GM13977 (cell line): ENCODE data around the gene CCDC83.
A peak's percentile ranks its signal among the peaks of the same experiment; 100 is the strongest.

Experiments used
- DNase-seq: peaks from one replicate; pipeline ENCODE4 v3.0.0; 2012; ENCODE audit warnings: low spot score
- CTCF ChIP-seq: IDR thresholded peaks from 2 replicates; pipeline ENCODE4 v1.5.1; 2012; ENCODE audit warnings: mild to moderate bottlenecking, control low read depth; ENCODE audit not compliant: insufficient read depth; ENCODE audit errors: extremely low read depth, missing control alignments
- in situ Hi-C: fragments of 300-500 bp; cut with MboI; formaldehyde crosslinking; loops from one replicate; pipeline ENCODE4 v1.12.0; 2022; ENCODE audit warnings: low sequenced_read_pairs, low pct_unique_long_range_greater_than_20kb, mixed read lengths, inconsistent platforms; ENCODE audit not compliant: unreplicated experiment

CCDC83 gene

GRCh38 chr11:85822814-85823213 lies 32.4 kb upstream of the CCDC83 start:
- TF ChIP-seq CTCF, result no peak
- in situ Hi-C loops, result no loop called here
- no peak for DNase-seq

GRCh38 chr11:85823816-85824215 lies 31.4 kb upstream of the CCDC83 start:
- DNase-seq, result no peak
- TF ChIP-seq CTCF, result no peak
- in situ Hi-C loops, result no loop called here

GRCh38 chr11:85825616-85826015 lies 29.6 kb upstream of the CCDC83 start:
- no peak for DNase-seq
- in situ Hi-C loops, result no loop called here
- no peak for TF ChIP-seq CTCF

- peak; percentile 41 for TF ChIP-seq CTCF
- in situ Hi-C loops, result no loop called here
- DNase-seq, result no peak
These were observed 28.9 kb upstream of the CCDC83 start for GRCh38 chr11:85826116-85826855.

GRCh38 chr11:85827748-85828639 lies 27.2 kb upstream of the CCDC83 start:
- DNase-seq, result no peak
- TF ChIP-seq CTCF, result no peak
- in situ Hi-C loops, result no loop called here

- DNase-seq, result no peak
- no peak for TF ChIP-seq CTCF
- in situ Hi-C loops, result no loop called here
These were observed 26.6 kb upstream of the CCDC83 start for GRCh38 chr11:85828640-85828978.
